ENCODE data around the gene SBSN.
A peak's percentile ranks its signal among the peaks of the same experiment; 100 is the strongest.
"Not testable (repeated sequence)": the region's sequence is repeated elsewhere in the genome, so short reads cannot be mapped to it uniquely, and the experiment has no call there.

SBSN gene

GRCh38 chr19:35501684-35502083, 26.4 kb downstream of the SBSN start:
- no peak for DNase-seq

GRCh38 chr19:35500611-35501010, 27.5 kb downstream of the SBSN start:
- DNase-seq: no peak

GRCh38 chr19:35498984-35499527, 29.1 kb downstream of the SBSN start:
- DNase-seq: no peak

- DNase-seq: no peak
These were observed 29.9 kb downstream of the SBSN start for GRCh38 chr19:35498220-35498619.

- DNase-seq: no peak
These were observed 30.7 kb downstream of the SBSN start for GRCh38 chr19:35497406-35497805.

- peak; percentile 28 to 64 (median 60) for DNase-seq
These were observed 32.7 kb downstream of the SBSN start for GRCh38 chr19:35495107-35496064.

- no peak for DNase-seq
These were observed 34.1 kb downstream of the SBSN start for GRCh38 chr19:35493971-35494370.

- no peak for DNase-seq
These were observed 36.2 kb downstream of the SBSN start for GRCh38 chr19:35491836-35492360.

GRCh38 chr19:35490364-35490763, 37.7 kb downstream of the SBSN start, which contains the start of gene KRTDAP:
Gene KRTDAP, minus strand, starts transcription at chr19:35490464. Its CDS starts 22 bp downstream, at chr19:35490442.
- DNase-seq: no peak

- no peak for DNase-seq
These were observed 39.4 kb downstream of the SBSN start for GRCh38 chr19:35488677-35489076.

- DNase-seq: no peak
These were observed 40.4 kb downstream of the SBSN start for GRCh38 chr19:35487656-35488182.

GRCh38 chr19:35486268-35486708, 41.8 kb downstream of the SBSN start:
- DNase-seq: no peak

- DNase-seq: peak in 1 of 5 experiments; percentile 21
These were observed 43.7 kb downstream of the SBSN start for GRCh38 chr19:35484252-35485036.

- no peak for DNase-seq
These were observed 45.0 kb downstream of the SBSN start for GRCh38 chr19:35483089-35483488.

- no peak for DNase-seq
These were observed 49.1 kb downstream of the SBSN start for GRCh38 chr19:35478794-35479677.

GRCh38 chr19:35476149-35476548, 52.0 kb downstream of the SBSN start:
- no peak for DNase-seq

GRCh38 chr19:35474594-35474993, 53.5 kb downstream of the SBSN start:
- DNase-seq: not testable (repeated sequence)

- DNase-seq: no peak
These were observed 54.0 kb downstream of the SBSN start for GRCh38 chr19:35474104-35474503.
